Measurements from ENCODE around the gene ARL2.

DNA sequence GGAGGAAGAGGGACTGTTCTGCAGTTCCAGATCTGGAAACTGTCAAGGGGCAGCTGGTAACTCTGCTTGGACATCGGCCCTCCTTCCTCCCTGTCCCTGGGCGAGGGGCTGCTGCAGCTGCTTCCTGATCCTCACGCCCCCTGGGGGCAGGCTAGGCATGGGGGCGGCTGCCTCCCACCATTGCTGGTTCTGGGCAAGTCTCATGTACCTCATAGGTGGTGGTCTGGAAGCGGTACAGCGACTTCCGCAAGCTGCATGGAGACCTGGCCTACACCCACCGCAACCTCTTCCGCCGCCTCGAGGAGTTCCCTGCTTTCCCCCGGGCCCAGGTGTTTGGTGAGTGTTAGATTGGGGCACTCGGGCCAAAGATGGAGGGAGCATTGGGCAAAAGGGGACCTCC lies 18.3 kb downstream of the ARL2 start:
- no peak for TF ChIP-seq CTCF (conservative IDR thresholded peaks at IDR 0.05; ENCODE audit: low read depth, low read length)
- no peak for TF ChIP-seq EZH2 (IDR thresholded peaks at IDR 0.05; ENCODE audit: borderline replicate concordance, low read depth, low read length, poor library complexity, severe bottlenecking)

Measured in A673 (cell line).